Spinal cord (tissue), 10 donors: ENCODE results near the gene DOCK10. TPM values are rescaled to one million over a fixed set of nuclear protein-coding genes. Genes with fewer than 3 reads are reported as not detected.

Source experiments
- DNase-seq, 6 donors: peaks; one replicate each; pipeline versions ENCODE4 v3.0.0 to v3.0.0-alpha.2; 2013 to 2015; ENCODE audit warnings: low spot score in 6 of 6, low read depth in 4 of 6
- H3K27ac ChIP-seq: one replicate; pipeline ENCODE4 v1.5.1; 2013; ENCODE audit warnings: low read depth, low read length, control low read depth
- H3K27me3 ChIP-seq: one replicate; pipeline ENCODE4 v1.6.1; 2013; ENCODE audit warnings: low read length; ENCODE audit not compliant: control insufficient read depth, insufficient read depth
- H3K36me3 ChIP-seq: one replicate; pipeline ENCODE4 v1.6.1; 2013; ENCODE audit warnings: low read length; ENCODE audit not compliant: control insufficient read depth, insufficient read depth
- H3K4me1 ChIP-seq: one replicate; pipeline ENCODE4 v1.6.1; 2013; ENCODE audit warnings: low read length; ENCODE audit not compliant: control insufficient read depth, insufficient read depth
- H3K4me3 ChIP-seq: one replicate; pipeline ENCODE4 v1.5.1; 2013; ENCODE audit warnings: low read depth, low read length, control low read depth
- H3K9me3 ChIP-seq: one replicate; pipeline ENCODE4 v1.6.1; 2013; ENCODE audit warnings: low read length; ENCODE audit not compliant: control insufficient read depth, insufficient read depth
- WGBS: methylation state at CpG from one replicate; pipeline ENCODE4 v1.1.5; 2013; ENCODE audit warnings: missing lambda C conversion rate; ENCODE audit not compliant: insufficient coverage; 5-methylcytosine and 5-hydroxymethylcytosine counted together
- polyA plus RNA-seq, 2 donors: library from polyadenylated mRNA; unstranded; fragments of 120-200 nt; gene quantifications; one replicate each; pipeline ENCODE4 v1.2.1, GENCODE V29; 2013; ENCODE audit not compliant: insufficient read length in 2 of 2
- total RNA-seq, 2 donors: library from RNA; depleted of rRNA in 1 of 2; stranded (reverse); fragments of 120-200 nt in 1 of 2; fragments of >200 nt in 1 of 2; gene quantifications; one replicate each; pipeline versions ENCODE4 v1.2.3 to v1.2.4, GENCODE V29; 2013 to 2014
- donor health status: healthy.

Gene DOCK10
- total and polyA plus RNA-seq, 4 donors = 44.4 to 87.9 (median 61.0) TPM

DNA sequence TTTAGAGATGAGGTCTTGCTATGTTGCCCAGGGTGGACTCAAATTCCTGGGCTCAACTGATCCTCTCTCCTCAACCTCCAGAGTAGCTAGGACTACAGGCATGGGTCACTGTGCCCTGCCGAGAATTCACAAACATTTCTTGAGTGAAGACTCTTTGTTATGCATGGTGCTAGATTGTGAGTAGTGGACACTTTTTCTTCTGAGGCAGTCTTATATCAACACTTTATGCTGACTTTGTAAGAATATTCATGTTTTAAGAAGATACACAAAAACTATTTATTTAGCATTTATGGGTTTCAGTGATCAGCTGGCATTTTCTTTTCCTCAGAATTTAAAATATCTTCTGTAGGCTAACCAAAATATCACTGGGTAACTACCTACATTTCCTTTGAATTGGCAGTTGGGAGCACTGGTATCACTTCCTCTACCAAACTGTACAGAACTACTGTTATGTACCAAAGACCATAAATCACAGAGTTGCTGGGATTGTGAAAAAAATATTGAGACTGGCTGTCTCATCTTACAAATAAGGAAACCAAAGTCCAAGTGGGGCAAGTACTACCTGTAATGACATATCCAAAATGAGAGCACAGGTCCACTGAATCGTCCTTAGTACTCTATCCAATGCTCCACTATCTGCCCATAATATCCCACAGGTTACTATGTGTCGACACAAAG, 34.0 kb downstream of the DOCK10 start:
- WGBS = 75% methylated on average over 1 of the region's 3 CpGs
- Histone ChIP-seq H3K27ac (no peak overlapping the region), H3K27me3 (no peaks in the 10 kb centered on the region), H3K4me3 (no peak overlapping the region), H3K36me3 (no peaks in the 10 kb centered on the region), H3K4me1 (peaks cover 2% of the 10 kb centered on the region), H3K9me3 (no peaks in the 10 kb centered on the region)
- no peak for DNase-seq

DNA sequence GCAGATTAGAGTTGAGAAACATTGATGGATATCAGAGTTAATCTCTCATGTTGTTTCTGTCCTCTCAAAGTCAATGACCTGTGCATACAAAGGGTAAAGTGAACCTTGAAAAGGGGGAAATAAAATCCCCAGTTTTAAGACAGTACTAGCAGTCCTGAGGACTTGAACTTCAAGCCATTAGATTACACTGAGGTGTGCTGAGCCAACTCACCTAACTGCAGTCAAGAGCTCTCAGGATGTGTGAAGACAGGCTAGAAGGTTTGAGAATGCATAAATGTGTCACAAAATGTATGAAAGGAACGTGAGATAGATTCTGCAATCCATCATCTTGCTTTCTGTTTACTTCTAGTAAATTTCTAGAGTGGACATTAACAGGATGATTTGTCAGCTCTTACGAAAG, 35.5 kb downstream of the DOCK10 start:
- Histone ChIP-seq H3K27ac (no peak overlapping the region), H3K9me3 (no peaks in the 10 kb centered on the region), H3K27me3 (no peaks in the 10 kb centered on the region), H3K4me3 (no peak overlapping the region), H3K4me1 (peaks cover 2% of the 10 kb centered on the region), H3K36me3 (no peaks in the 10 kb centered on the region)
- DNase-seq = no peak
- WGBS = no CpG with 5 or more reads among the region's 2 CpGs

DNA sequence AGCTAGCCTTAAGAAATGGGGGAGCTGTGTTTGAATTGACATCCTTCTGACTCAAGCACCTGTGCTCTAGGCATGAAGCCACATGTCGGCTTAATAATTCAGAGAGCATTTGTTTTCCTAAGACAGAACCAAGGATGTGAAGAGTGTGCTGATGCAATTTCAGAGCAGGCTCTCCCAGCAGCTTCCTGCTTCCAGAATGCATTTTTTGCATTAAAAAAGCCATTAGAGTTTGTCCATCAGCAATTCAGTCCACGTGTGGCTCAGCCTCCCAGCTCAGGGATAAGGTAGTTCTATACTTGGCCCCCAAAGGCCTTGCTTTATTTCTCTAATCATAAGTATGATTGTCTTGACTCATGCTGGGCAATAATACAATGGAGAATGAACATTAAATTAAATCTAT, 37.7 kb downstream of the DOCK10 start:
- no peaks in the 10 kb centered on the region for H3K9me3 ChIP-seq
- no peaks in the 10 kb centered on the region for H3K27me3 ChIP-seq
- DNase-seq = peak in 1 of 6 donors; percentile 66
- WGBS = 57% methylated on average over 1 of the region's 2 CpGs
- H3K27ac ChIP-seq = no peak overlapping the region
- no peaks in the 10 kb centered on the region for H3K4me1 ChIP-seq
- no peaks in the 10 kb centered on the region for H3K36me3 ChIP-seq
- no peak overlapping the region for H3K4me3 ChIP-seq

DNA sequence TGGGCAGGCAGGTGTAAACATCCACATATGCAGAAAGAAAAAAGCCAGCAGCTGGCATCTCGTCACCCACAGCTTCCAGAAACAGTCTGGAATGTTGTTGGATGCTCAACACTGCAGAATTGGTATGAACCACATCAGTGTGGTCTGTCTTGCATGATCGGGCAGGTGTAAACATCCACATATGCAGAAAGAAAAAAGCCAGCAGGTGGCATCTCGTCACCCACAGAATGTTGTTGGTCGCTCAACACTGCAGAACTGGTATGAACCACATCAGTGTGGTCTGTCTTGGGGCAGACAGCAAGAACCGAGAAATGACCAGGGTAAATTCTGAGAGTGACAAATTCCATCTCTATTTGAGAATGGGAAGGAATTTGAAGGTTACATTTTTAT, 39.6 kb downstream of the DOCK10 start:
- Histone ChIP-seq H3K27ac (no peak overlapping the region), H3K9me3 (no peaks in the 10 kb centered on the region), H3K4me3 (no peak overlapping the region), H3K4me1 (no peaks in the 10 kb centered on the region), H3K27me3 (no peaks in the 10 kb centered on the region), H3K36me3 (no peaks in the 10 kb centered on the region)
- DNase-seq = peak in 1 of 6 donors; percentile 44
- 74% methylated on average over 4 of the region's 5 CpGs for WGBS

DNA sequence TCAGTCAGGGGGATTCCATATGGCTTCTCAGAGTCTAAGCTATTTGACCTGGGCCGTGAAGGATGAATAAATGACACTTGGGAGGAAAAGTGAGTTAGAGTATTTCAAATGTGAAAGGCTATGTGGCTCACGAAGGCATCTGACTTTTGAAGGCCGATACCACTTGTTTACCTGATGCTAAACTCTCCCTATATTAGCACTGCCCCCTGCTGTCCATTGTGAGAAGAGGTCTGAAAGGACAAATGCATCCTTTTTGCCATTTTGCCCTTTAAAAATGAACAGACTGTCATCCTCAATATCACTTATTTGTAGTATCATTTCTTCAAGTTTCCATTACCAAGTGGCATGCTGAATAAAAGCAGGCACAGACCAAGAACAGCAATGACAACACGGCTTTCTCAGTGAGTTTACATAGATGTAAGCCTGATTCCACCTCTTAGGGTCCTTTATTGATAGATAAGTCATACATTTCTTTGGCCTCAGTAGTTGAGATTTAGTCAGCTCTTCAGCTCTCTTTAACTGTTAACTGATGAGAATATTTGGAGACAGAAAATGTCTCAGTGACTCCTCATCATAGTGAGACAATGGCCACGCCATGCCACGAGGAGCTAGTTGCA, 40.1 kb downstream of the DOCK10 start:
- Histone ChIP-seq H3K4me1 (no peaks in the 10 kb centered on the region), H3K27me3 (no peaks in the 10 kb centered on the region), H3K36me3 (no peaks in the 10 kb centered on the region), H3K4me3 (no peak overlapping the region), H3K27ac (no peak overlapping the region), H3K9me3 (no peaks in the 10 kb centered on the region)
- DNase-seq = peak in 4 of 6 donors; percentile 42 to 87 (median 66)
- 76% methylated on average over 5 of the region's 6 CpGs for WGBS

DNA sequence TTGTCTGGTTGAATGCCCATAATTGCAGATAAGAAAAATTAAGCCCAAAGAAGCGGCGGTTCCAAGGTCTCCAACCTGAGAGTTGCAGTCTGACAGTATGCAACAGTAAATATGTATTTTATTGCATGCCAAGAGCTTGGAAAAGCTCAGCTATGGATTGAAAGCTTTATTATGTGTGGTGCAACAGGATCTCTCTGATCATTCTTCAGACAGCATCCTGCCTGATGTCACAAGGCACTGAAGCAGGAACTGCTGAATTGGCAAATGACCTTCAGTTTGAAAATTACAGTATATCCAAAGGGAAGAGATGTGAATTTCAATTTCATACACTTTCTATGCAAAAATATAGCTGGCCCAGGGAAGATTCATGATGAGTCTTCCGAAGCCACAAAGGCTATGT, 42.5 kb downstream of the DOCK10 start:
- Histone ChIP-seq H3K4me3 (no peak overlapping the region), H3K9me3 (no peaks in the 10 kb centered on the region), H3K4me1 (no peaks in the 10 kb centered on the region), H3K27ac (no peak overlapping the region), H3K36me3 (no peaks in the 10 kb centered on the region), H3K27me3 (no peaks in the 10 kb centered on the region)
- DNase-seq = peak in 1 of 6 donors; percentile 60
- WGBS = 80% methylated on average over 3 of the region's 3 CpGs

DNA sequence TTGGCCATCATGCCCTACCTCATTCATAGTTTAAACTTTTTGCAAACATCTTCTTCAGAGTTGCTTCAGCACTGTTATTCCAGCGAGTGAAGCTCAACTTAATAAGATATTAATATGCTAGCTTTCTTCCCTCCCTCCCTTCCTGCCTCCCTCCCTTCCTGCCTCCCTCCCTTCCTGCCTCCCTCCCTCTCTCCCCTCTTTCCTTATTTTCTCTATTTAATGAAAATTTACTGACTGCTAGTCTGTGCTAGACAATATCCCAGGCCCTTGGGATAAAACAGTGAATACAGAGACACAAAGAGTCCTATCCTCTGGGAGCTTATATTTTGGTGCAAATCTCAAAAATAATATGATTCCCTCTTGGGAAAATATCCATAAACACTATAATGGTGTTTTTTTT, 42.9 kb downstream of the DOCK10 start:
- no peak for DNase-seq
- no peaks in the 10 kb centered on the region for H3K9me3 ChIP-seq
- no peak overlapping the region for H3K27ac ChIP-seq
- no peaks in the 10 kb centered on the region for H3K36me3 ChIP-seq
- no peaks in the 10 kb centered on the region for H3K27me3 ChIP-seq
- no CpG with 5 or more reads among the region's 1 CpG for WGBS
- no peaks in the 10 kb centered on the region for H3K4me1 ChIP-seq
- H3K4me3 ChIP-seq = no peak overlapping the region

DNA sequence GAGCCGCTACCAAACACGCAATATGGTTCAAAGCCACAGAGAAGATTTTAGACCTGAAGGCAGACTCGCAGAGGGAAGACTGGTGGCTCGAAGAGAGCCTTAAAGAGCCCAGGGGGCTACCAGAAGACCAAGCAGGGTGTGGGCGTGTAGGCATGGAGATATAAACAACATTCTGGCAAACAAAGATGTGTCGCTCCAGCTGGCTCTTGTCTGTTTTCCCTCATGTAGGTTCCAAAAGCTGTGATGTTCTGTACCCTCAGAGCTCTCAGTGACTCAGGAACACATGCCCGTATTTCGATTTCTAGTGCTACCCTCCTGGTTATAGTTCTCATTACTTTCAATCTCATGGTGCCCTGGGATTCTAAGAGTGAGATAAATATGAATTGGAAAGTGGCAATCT, 44.5 kb downstream of the DOCK10 start:
- no peaks in the 10 kb centered on the region for H3K4me1 ChIP-seq
- no peak overlapping the region for H3K4me3 ChIP-seq
- H3K9me3 ChIP-seq = no peaks in the 10 kb centered on the region
- H3K27me3 ChIP-seq = no peaks in the 10 kb centered on the region
- DNase-seq = no peak
- H3K36me3 ChIP-seq = no peaks in the 10 kb centered on the region
- WGBS = 84% methylated on average over 6 of the region's 8 CpGs
- no peak overlapping the region for H3K27ac ChIP-seq

DNA sequence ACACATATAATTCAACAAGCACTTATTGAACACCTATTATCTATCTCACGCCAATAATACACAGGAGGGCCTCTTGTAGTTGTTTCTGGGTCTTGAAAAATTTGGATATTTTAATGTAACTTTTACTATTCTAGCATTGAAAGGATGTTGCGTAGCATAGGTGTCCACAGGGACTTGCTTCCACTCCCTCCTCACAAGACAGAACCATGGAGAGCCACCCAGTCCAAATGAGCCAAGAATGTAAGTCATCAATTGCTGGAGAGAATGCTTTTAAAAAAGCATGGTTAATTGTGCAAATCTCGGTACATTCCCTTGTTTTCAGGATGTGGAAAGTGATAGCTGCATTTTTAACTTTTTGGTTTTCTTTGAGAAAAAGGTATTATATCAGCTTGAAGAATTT, 46.8 kb downstream of the DOCK10 start:
- no peak overlapping the region for H3K4me3 ChIP-seq
- H3K9me3 ChIP-seq = no peaks in the 10 kb centered on the region
- DNase-seq = no peak
- WGBS = no CpG with 5 or more reads among the region's 3 CpGs
- no peak overlapping the region for H3K27ac ChIP-seq
- no peaks in the 10 kb centered on the region for H3K36me3 ChIP-seq
- no peaks in the 10 kb centered on the region for H3K27me3 ChIP-seq
- H3K4me1 ChIP-seq = no peaks in the 10 kb centered on the region

DNA sequence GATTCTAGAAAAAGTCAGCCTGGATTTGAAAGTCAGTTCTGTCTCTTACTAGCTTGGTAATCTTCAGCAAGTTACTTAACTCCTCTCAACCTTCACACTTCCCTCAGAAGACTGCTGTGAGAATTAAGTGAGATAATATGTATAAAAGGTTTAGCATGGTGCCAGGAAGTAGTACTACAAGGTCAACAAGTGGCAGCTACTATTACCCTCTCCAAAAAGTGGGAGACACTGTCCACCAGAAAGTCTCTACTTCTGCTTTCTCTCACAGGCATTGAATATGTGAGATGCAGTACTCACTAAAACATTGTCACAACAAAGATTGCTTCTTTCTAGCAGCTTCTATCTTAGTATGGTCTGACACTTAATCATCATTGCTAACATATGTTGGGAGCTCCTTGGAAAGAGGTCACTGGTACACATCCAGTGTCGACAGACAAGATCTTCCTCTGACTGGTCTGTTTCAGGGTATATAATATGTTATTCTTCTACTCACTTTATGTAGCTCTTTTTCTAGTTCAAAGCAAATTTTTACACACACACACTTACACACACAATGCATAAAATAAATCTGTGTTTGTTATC, 47.9 kb downstream of the DOCK10 start:
- H3K4me3 ChIP-seq = no peak overlapping the region
- H3K9me3 ChIP-seq = no peaks in the 10 kb centered on the region
- H3K4me1 ChIP-seq = no peaks in the 10 kb centered on the region
- H3K36me3 ChIP-seq = no peaks in the 10 kb centered on the region
- WGBS = no CpG with 5 or more reads among the region's 1 CpG
- H3K27me3 ChIP-seq = no peaks in the 10 kb centered on the region
- H3K27ac ChIP-seq = no peak overlapping the region
- no peak for DNase-seq
